ENCODE measurements around the gene KRTAP5-10. TPM values are rescaled to one million over a fixed set of nuclear protein-coding genes. Genes with fewer than 3 reads are reported as not detected.
"Not testable (repeated sequence)": the region's sequence is repeated elsewhere in the genome, so short reads cannot be mapped to it uniquely, and the experiment has no call there.

Gene KRTAP5-10
- total RNA-seq, 1 donor from 2014 or later: not detected

GRCh38 chr11:71577469-71578004 lies 12.2 kb downstream of the KRTAP5-10 start:
- Histone ChIP-seq H3K4me1 (peaks cover 7% of the 10 kb centered on the region), H3K27ac (replicated peaks) (no peak overlapping the region), H3K9me3 (replicated peaks) (no peaks in the 10 kb centered on the region), H3K27me3 (ENCODE audit: low read depth) (peaks cover 45% of the 10 kb centered on the region), H3K4me3 (no peak overlapping the region), H3K36me3 (no peaks in the 10 kb centered on the region)
- no peak for DNase-seq
- no peak for TF ChIP-seq CTCF (IDR thresholded peaks at IDR 0.05; ENCODE audit: borderline replicate concordance)
- intact Hi-C loops (cut with micrococcal nuclease): no loop called here

- H3K4me1 ChIP-seq; DNase-seq; H3K36me3 ChIP-seq; intact Hi-C loops (cut with micrococcal nuclease); H3K4me3 ChIP-seq; H3K27ac ChIP-seq (replicated peaks); H3K9me3 ChIP-seq (replicated peaks): not testable (repeated sequence)
- H3K27me3 ChIP-seq (ENCODE audit: low read depth): peaks cover 44% of the 10 kb centered on the region
These were observed 14.2 kb downstream of the KRTAP5-10 start for GRCh38 chr11:71579513-71579912.

GRCh38 chr11:71580057-71581003 lies 15.0 kb downstream of the KRTAP5-10 start:
- DNase-seq: peak; percentile 33
- TF ChIP-seq CTCF (IDR thresholded peaks at IDR 0.05; ENCODE audit: borderline replicate concordance): peak; percentile 89
- Histone ChIP-seq H3K36me3 (no peaks in the 10 kb centered on the region), H3K4me3 (no peak overlapping the region), H3K4me1 (peaks cover 7% of the 10 kb centered on the region), H3K27ac (replicated peaks) (no peak overlapping the region), H3K27me3 (ENCODE audit: low read depth) (peaks cover 44% of the 10 kb centered on the region), H3K9me3 (replicated peaks) (no peaks in the 10 kb centered on the region)
- intact Hi-C loops (cut with micrococcal nuclease): no loop called here

GRCh38 chr11:71581826-71582225 lies 16.5 kb downstream of the KRTAP5-10 start:
- no peak for TF ChIP-seq CTCF (IDR thresholded peaks at IDR 0.05; ENCODE audit: borderline replicate concordance)
- H3K4me3 ChIP-seq: no peak overlapping the region
- no peak overlapping the region for H3K27ac ChIP-seq (replicated peaks)
- H3K4me1 ChIP-seq: peaks cover 7% of the 10 kb centered on the region
- intact Hi-C loops (cut with micrococcal nuclease): no loop called here
- no peaks in the 10 kb centered on the region for H3K9me3 ChIP-seq (replicated peaks)
- peaks cover 45% of the 10 kb centered on the region for H3K27me3 ChIP-seq (ENCODE audit: low read depth)
- H3K36me3 ChIP-seq: no peaks in the 10 kb centered on the region
- DNase-seq: no peak

- Histone ChIP-seq H3K4me1 (peaks cover 7% of the 10 kb centered on the region), H3K27ac (replicated peaks) (no peak within 1 kb of the TSS), H3K27me3 (ENCODE audit: low read depth) (peaks cover 49% of the 10 kb centered on the region), H3K36me3 (no peaks in the 10 kb centered on the region), H3K4me3 (no peak within 1 kb of the TSS), H3K9me3 (replicated peaks) (no peaks in the 10 kb centered on the region)
- intact Hi-C loops (cut with micrococcal nuclease): no loop called here
- DNase-seq: no peak
- TF ChIP-seq CTCF (IDR thresholded peaks at IDR 0.05; ENCODE audit: borderline replicate concordance): no peak
These were observed 17.0 kb downstream of the KRTAP5-10 start, which contains the start of gene KRTAP5-11 for GRCh38 chr11:71582309-71582895. TSS of gene KRTAP5-11 (minus strand) at chr11:71582875. CDS start at chr11:71582837, 38 bp downstream.

GRCh38 chr11:71582969-71583368 lies 17.6 kb downstream of the KRTAP5-10 start:
- H3K4me1 ChIP-seq; H3K36me3 ChIP-seq; H3K9me3 ChIP-seq (replicated peaks); DNase-seq; H3K4me3 ChIP-seq; H3K27ac ChIP-seq (replicated peaks); intact Hi-C loops (cut with micrococcal nuclease): not testable (repeated sequence)
- peaks cover 47% of the 10 kb centered on the region for H3K27me3 ChIP-seq (ENCODE audit: low read depth)

- intact Hi-C loops (cut with micrococcal nuclease); H3K4me3 ChIP-seq; H3K9me3 ChIP-seq (replicated peaks); H3K4me1 ChIP-seq; DNase-seq; H3K36me3 ChIP-seq; H3K27ac ChIP-seq (replicated peaks): not testable (repeated sequence)
- peaks cover 55% of the 10 kb centered on the region for H3K27me3 ChIP-seq (ENCODE audit: low read depth)
These were observed 20.3 kb downstream of the KRTAP5-10 start for GRCh38 chr11:71585673-71586072.

GRCh38 chr11:71588314-71588713 lies 23.0 kb downstream of the KRTAP5-10 start:
- H3K4me3 ChIP-seq; DNase-seq; H3K4me1 ChIP-seq; H3K27ac ChIP-seq (replicated peaks); intact Hi-C loops (cut with micrococcal nuclease); H3K9me3 ChIP-seq (replicated peaks); H3K36me3 ChIP-seq: not testable (repeated sequence)
- peaks cover 62% of the 10 kb centered on the region for H3K27me3 ChIP-seq (ENCODE audit: low read depth)

GRCh38 chr11:71588822-71589545 lies 23.6 kb downstream of the KRTAP5-10 start:
- DNase-seq; H3K4me3 ChIP-seq; H3K9me3 ChIP-seq (replicated peaks); H3K27ac ChIP-seq (replicated peaks); H3K4me1 ChIP-seq; intact Hi-C loops (cut with micrococcal nuclease); H3K36me3 ChIP-seq: not testable (repeated sequence)
- peaks cover 55% of the 10 kb centered on the region for H3K27me3 ChIP-seq (ENCODE audit: low read depth)

Data from left ventricle myocardium inferior (tissue), 1 donor.